ENCODE results near the gene GRK4.
"Not testable (repeated sequence)": the region's sequence is repeated elsewhere in the genome, so short reads cannot be mapped to it uniquely, and the experiment has no call there.

The GRK4 gene

DNA sequence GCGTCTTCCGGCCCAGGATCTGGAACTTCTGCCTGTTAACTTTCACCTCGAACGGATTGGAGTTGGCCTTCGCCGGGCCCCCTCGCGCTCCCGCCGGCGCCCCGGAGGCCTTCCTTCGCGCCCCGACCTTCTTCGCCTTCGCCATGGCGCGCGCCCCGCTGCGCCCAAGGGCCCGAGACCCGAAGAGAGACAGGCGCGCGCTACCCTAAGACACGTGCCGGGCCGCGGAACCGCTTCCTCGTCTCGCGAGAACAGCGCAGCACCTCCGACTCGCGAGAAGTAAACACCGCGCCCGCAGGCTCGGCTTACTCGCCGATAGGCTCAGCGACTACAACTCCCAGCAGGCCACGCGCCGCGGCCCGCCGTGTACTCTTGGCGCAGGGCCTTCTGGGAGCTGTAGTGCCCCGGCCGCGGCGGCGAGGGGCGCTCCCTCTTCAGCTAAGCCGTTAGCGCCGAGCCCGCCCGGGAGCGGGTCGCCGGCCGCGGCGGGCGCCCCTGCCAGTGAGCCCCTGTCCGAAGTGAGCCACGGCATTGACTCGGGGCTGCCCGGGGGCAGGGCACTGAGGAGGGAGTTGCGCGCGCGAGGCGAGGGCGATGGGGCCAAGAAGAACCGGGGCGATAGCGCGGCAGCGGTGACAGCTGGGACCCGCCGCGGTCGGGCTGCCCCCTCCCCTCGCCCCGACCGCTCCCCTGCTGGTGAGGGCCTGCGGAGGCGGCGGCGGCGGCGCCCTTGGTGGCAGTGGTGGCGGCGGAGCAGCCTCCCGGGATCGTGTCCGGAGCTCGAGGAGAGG lies at the start of gene GRK4, which contains the start of gene NOP14:
TSS of gene GRK4 (plus strand) at position 397 of the 791 bp plus-strand sequence. CDS start 500 bp downstream, outside the sequence.
TSS of gene NOP14 (minus strand) at position 232 of the 791 bp plus-strand sequence. CDS start at position 145, 87 bp downstream.
- in situ Hi-C loops (cut with HindIII; ENCODE audit: low sequenced_read_pairs) = no loop called here

DNA sequence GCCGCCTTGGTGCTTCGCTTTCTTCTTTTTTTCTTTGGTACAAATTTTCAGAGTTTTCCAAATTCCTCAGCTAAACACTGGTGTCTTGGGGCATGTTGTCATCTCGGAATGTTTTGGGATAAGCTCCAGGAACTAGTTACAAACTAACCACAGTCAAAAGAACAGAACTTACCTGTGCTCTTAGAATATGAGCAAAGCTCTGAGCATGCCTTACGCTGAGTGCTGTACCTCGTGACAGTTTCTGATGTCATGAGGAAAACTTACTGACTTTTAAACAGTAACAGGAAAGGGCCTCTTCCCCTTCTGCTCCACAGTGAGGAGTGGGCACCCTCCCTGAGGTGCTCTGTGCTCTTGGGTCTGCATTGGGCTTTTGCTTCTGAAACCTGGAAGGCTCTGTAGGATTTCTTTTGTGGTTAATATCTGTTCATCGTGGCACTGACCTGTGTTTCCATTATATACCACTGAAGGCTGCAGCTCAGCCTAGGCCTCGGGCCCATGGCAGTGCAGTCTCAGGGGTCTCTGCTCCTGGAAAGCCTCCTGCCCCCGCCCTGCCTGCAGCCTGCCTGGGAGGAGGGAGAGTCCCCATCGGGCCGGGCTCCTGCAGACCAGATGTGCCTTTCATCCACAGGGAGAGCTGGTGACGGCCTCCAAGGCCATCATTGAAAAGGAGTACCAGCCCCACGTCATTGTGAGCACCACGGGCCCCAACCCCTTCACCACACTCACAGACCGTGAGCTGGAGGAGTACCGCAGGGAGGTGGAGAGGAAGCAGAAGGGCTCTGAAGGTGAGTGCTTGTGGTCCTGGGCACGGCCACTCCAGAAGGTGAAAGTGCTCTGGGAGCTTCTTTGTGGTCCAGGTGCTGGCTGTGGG lies 48.9 kb upstream of the GRK4 start:
- in situ Hi-C loops (cut with HindIII; ENCODE audit: low sequenced_read_pairs) = no loop called here

DNA sequence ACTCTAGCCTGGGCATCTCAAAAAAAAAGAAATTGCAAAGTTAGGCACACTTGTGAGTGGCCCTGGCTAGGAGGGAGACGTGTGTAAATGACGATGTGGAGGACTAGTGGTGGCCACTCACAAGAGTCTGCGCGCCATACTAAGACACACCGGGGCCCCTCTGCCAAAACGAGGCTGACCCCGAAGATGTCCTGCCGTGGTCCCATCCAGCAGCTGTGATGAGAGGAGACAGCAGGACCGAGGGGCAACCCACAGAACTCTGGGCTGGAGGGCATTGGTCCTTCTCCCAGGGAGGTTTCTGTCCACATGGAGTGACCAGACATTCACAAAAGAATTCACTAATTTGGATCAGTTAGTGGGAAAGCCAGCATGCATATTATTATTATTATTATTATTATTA lies 47.6 kb upstream of the GRK4 start:
- in situ Hi-C loops (cut with HindIII; ENCODE audit: low sequenced_read_pairs) = no loop called here

DNA sequence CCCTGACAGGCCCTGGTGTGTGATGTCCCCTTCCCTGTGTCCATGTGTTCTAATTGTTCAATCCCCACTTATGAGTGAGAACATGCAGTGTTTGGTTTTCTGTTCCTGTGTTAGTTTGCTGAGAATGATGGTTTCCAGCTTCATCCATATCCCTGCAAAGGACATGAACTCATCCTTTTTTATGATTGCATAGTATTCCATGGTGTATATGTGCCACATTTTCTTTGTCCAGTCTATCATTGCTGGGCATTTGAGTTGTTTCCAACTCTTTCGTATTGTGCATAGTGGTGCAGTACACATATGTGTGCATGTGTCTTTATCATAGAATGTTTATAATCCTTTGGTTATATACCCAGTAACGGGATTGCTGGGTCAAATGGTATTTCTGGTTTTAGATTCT lies 46.7 kb upstream of the GRK4 start:
- in situ Hi-C loops (cut with HindIII; ENCODE audit: low sequenced_read_pairs) = not testable (repeated sequence)

DNA sequence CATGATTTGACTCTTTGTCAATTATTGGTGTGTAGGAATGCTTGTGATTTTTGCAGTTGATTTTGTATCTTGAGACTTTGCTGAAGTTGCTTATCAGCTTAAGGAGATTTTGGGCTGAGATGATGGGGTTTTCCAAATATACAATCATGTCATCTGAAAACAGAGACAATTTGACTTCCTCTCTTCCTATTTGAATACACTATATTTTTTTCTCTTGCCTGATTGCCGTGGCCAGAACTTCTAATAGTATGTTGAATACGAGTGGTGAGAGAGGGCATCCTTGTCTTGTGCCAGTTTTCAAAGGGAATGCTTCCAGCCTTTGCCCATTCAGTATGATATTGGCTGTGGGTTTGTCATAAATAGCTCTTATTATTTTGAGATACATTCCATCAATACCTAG lies 45.1 kb upstream of the GRK4 start:
- in situ Hi-C loops (cut with HindIII; ENCODE audit: low sequenced_read_pairs) = not testable (repeated sequence)

DNA sequence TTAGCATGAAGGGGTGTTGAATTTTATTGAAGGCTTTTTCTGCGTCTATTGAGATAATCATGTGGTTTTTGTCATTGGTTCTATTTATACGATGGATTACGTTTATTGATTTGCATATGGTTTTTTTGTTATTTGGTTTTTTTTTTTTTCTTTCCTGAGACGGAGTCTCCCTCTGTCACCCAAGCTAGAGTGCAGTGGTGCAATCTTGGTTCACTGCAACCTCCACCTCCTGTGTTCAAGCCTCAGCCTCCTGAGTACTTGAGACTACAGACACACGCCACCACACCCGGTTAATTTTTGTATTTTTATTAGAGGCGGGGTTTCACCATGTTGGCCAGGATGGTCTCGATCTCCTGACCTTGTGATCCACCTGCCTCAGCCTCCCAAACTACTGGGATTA lies 44.7 kb upstream of the GRK4 start:
- in situ Hi-C loops (cut with HindIII; ENCODE audit: low sequenced_read_pairs) = not testable (repeated sequence)

DNA sequence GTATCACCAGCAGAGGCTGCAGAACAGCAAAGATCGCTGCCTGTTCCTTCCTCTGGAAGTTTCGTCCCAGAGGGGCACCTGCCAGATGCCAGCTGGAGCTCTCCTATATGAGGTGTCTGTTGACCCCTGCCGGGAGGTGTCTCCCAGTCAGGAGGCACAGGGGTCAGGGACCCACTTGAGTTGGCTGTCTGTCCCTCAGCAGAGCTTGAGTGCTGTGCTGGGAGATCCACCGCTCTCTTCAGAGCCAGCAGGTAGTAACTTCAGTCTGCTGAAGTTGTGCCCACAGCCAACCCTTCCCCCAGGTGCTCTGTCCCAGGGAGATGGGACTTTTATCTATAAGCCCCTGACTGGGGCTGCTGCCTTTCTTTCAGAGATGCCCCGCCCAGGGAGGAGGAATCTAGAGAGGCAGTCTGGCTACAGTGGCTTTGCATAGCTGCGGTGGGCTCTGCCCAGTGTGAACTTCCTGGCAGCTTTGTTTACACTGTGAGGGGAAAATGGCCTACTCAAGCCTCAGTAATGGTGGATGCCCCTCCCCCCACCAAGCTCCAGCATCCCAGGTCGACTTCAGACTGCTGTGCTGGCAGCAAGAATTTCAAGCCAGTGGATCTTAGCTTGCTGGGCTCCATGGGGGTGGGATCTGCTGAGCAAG lies 40.8 kb upstream of the GRK4 start:
- in situ Hi-C loops (cut with HindIII; ENCODE audit: low sequenced_read_pairs) = loop anchor here (5.0 kb wide), 3 partner anchors 35 to 80 kb away; partner anchors contain the start of gene ADD1

DNA sequence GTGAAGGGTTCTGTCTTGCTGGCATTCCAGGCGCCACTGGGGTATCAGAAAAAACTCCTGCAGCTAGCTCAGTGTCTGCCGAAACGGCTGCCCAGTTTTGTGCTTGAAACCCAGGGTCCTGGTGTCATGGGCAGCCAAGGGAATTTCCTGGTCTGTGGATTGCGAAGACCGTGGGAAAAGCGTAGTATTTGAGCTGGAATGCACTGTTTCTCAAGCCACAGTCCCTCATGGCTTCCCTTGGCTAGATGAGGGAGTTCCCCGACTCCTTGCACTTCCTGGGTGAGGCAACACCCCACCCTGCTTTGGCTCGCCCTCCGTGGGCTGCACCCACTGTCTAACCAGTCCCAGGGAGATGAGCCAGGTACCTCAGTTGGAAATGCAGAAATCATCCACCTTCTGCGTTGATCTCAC lies 40.2 kb upstream of the GRK4 start:
- in situ Hi-C loops (cut with HindIII; ENCODE audit: low sequenced_read_pairs) = loop anchor here (5.0 kb wide), 3 partner anchors 36 to 81 kb away; partner anchors contain the start of gene ADD1

DNA sequence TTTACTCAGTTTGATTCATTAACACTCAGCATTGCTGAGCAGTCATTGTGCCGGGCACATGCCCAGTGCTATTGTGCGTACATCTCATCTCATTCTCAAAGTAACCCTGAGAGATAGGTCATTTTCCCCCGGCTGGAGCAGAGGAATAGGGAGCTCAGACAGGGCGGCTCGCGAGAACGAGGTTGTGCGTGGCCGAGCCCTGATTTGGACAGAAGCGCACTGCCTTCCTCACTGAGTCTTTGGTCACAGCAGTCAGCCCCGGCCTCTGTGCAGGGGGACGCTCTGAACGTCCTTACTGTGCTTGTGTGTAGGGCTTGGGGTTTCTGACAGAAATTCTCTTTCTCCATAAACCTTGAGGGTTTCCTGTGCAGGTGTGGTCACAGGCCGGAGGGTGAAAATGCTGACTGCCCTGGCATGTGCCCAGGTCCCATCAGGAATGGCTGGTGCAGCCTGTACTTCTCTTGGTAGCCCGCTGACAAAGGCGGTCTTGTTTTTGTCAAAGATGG lies 39.6 kb upstream of the GRK4 start:
- in situ Hi-C loops (cut with HindIII; ENCODE audit: low sequenced_read_pairs) = loop anchor here (5.0 kb wide), 3 partner anchors 36 to 81 kb away; partner anchors contain the start of gene ADD1

DNA sequence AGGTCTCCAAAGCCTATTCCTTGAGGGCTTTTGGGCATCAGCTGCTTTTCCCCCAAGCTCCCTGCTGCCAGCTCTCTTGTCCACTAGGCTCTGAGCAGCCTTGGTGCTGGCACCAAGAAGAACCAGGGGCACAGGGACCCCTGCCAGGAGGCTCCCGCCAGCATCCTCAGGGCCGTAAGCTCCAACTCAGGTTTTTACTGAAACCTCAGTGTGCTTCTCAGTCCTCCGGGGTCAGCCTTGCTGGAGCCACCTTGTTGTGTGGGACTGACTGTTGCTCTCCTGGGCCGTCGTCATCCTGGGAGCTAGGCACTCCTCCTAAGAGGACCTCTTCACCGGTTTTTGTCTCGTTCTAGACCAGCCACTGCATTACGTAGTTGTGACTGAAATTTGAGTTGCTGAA lies 39.1 kb upstream of the GRK4 start:
- in situ Hi-C loops (cut with HindIII; ENCODE audit: low sequenced_read_pairs) = loop anchor here (5.0 kb wide), 3 partner anchors 37 to 82 kb away; partner anchors contain the start of gene ADD1

DNA sequence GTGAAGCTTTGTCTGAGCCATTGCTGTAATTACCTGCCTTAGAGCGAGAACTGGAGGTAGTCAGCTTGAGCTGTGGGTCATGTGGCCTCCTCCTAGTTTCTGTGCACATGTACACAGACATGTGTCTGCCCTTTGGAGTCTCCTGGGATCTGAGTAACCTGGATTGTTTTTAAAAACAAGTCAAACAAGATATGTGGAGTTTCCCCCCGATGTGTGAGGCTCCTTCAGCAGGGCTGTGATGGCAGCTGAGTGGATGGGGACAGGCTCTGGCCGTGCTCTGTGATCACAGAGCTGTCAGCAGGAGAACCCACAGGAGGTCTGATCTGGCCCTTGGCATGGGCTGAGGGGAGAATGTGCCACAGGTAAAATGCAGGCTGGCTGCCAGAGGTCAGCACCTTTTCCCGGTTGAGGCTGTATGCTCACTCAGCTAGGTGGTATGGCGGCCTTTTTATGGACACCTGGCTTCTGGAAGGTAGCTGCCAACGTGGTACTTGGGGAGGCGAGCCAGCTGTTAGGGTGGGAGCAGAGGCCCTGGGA lies 38.5 kb upstream of the GRK4 start:
- in situ Hi-C loops (cut with HindIII; ENCODE audit: low sequenced_read_pairs) = loop anchor here (5.0 kb wide), 3 partner anchors 38 to 83 kb away; partner anchors contain the start of gene ADD1

DNA sequence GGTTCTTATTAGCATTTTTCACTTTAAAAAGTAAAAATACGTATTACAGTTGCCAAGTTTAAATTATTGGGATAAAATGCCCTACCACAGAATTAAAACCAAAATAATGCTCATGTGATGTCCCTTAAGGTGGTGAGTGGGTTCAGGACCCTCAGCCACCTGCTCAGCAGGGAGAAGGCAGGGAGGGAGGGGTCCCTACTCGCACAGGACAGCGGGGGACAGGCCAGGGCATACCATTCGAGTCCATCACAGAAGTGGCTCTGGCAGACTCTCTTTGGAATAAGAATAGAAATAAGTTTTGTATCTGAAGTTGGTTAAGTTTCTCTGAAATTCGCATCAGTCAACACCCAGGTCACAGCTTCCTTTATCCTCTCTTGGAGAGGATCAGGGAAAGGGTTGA lies 37.9 kb upstream of the GRK4 start:
- in situ Hi-C loops (cut with HindIII; ENCODE audit: low sequenced_read_pairs) = no loop called here

DNA sequence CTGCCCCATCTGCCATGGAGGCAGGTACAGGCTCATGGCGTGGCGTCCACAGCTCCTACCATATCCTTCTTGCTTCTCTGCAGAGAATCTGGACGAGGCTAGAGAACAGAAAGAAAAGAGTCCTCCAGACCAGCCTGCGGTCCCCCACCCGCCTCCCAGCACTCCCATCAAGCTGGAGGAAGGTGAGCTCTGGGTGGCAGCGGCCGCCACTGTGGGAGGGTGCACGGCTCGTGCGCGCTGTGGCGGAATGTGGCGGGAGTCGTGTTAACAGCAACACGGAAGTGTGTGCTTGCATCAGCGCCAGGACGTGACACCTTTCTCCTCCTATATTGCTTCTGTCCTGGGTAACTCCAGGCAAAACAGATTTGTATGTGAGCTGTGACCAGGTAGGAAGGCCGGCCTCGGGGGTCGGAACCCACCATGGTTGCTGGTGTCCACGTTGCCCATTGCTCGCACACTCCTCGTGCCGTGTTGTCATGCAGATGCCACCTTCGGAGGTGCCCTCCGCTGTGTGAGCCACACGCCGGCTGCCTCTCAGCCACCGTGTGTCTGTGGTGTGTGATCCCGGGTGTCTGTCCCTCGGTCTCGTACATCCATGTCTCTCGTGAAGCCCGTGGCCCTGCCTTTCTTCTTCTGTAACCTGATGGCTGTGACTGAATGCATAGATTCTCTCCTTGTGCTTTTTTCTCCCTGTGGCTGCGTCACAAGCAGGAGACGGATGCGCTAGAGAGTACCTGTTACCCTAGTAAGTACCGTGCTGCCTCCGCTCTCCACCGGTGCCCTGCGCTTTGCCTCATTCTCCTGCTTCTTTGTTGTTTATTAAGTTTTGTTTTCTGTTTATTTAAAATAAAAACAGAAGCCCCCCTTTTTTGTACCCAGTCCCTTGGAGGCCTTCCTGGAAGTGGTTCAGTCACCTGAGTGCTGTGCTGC lies 37.2 kb upstream of the GRK4 start:
- in situ Hi-C loops (cut with HindIII; ENCODE audit: low sequenced_read_pairs) = no loop called here

DNA sequence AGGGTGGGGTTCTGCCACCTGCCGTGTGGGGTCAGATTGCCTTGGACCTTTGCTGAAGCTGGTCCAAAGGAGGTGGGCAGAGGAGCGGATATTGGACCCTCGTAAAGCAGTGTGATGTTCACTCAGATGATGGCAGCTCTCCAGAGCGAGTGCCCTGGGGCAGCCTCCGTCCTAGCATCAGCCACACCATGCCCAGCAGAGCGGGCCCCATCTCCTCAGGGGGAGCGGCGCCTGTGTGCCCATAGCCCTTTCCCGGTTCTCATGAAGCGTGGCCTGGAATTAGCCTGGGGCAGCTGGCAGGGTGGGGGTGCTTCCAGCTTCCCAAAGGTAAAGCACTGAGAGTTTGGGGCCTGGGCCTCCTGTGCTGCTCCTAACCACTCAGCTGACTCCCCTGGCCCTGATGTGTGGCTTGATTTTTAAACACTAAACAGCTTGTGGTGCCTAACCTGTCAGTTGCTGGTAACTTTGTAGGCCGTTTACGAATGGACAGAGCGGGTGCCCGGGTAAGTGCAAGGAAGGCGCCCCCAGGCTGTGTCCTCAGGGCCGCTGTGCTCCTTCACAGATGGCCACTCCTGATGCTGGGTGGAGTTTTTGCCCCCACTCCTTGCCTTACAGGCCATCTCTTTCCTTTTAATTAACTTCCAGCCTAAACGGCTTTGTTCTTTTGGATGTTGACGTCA lies 36.2 kb upstream of the GRK4 start:
- in situ Hi-C loops (cut with HindIII; ENCODE audit: low sequenced_read_pairs) = no loop called here

DNA sequence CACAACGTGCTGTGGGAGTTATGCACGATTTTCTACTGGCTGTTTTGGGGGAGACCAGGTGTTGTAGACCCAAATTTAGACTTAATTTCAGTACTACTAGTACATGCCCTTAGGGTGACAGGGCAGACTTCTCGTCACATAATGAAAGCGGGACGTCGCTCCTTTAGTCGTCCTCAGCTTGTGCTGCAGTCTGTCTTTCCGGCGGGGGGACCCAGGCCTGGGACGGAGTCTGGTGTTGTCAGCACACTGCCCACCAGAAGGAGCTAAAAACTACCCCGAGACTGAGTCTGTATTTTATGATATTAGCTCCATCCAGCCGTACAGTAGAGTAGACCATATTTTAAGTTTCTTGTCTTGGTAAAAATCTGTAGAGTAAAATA lies 35.7 kb upstream of the GRK4 start:
- in situ Hi-C loops (cut with HindIII; ENCODE audit: low sequenced_read_pairs) = no loop called here

DNA sequence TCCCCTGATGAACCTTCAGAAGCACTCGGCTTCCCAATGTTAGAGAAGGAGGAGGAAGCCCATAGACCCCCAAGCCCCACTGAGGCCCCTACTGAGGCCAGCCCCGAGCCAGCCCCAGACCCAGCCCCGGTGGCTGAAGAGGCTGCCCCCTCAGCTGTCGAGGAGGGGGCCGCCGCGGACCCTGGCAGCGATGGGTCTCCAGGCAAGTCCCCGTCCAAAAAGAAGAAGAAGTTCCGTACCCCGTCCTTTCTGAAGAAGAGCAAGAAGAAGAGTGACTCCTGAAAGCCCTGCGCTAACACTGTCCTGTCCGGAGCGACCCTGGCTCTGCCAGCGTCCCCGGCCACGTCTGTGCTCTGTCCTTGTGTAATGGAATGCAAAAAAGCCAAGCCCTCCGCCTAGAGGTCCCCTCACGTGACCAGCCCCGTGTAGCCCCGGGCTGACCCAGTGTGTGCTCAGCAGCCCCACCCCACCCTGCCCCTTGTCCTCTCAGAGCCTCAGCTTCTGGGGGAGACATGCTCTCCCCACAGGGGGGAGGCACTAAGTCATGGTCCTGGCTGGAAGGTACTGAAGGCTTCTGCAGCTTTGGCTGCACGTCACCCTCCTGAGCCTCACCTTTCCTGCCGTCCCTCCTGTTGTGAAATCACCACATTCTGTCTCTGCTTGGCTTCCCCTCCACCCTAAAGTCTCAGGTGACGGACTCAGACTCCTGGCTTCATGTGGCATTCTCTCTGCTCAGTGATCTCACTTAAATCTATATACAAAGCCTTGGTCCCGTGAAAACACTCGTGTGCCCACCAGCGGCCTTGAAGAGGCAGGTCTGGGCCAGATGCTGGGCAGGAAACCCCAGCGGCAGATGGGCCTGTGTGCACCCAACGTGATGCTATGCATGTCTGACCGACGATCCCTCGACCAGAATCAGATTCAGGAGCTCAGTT lies 34.9 kb upstream of the GRK4 start:
- in situ Hi-C loops (cut with HindIII; ENCODE audit: low sequenced_read_pairs) = no loop called here

DNA sequence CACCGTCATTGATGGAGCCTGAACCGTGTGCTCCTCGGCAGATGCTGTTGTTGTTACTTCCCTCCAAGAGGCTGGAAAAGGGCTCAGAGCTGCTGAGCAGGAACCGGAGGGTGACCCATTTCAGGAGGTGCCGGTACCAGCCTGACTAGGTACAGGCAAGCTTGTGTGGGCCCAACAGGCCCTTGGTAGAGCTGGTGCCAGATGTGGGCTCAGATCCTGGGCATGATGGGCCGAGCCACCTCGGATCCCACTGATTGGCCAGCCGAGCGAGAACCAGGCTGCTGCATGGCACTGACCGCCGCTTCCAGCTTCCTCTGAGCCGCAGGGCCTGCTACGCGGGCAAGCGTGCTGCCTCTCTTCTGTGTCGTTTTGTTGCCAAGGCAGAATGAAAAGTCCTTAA lies 33.9 kb upstream of the GRK4 start:
- in situ Hi-C loops (cut with HindIII; ENCODE audit: low sequenced_read_pairs) = no loop called here
